ENCODE results near the gene ZNF319.

Gene ZNF319

GRCh38 chr16:57970970-57971369, 29.5 kb downstream of the ZNF319 start, which contains the start of gene CNGB1:
TSS of gene CNGB1 (minus strand) at chr16:57971128. CDS start at chr16:57967286, 3,842 bp downstream.
- no peak for DNase-seq

GRCh38 chr16:57970319-57970718, 30.2 kb downstream of the ZNF319 start:
- no peak for DNase-seq

- DNase-seq: no peak
Measured at GRCh38 chr16:57969451-57970123, 30.9 kb downstream of the ZNF319 start.

GRCh38 chr16:57967916-57968315, 32.6 kb downstream of the ZNF319 start:
- no peak for DNase-seq

- no peak for DNase-seq
Measured at GRCh38 chr16:57966986-57967385, 33.5 kb downstream of the ZNF319 start.

- no peak for DNase-seq
Measured at GRCh38 chr16:57966204-57966771, 34.2 kb downstream of the ZNF319 start.

GRCh38 chr16:57964157-57964700, 36.2 kb downstream of the ZNF319 start:
- no peak for DNase-seq

- no peak for DNase-seq
Measured at GRCh38 chr16:57962756-57963155, 37.7 kb downstream of the ZNF319 start.

GRCh38 chr16:57962046-57962445, 38.4 kb downstream of the ZNF319 start:
- no peak for DNase-seq

- no peak for DNase-seq
Measured at GRCh38 chr16:57961538-57961937, 38.9 kb downstream of the ZNF319 start.

GRCh38 chr16:57960826-57961472, 39.5 kb downstream of the ZNF319 start:
- no peak for DNase-seq

- DNase-seq: no peak
Measured at GRCh38 chr16:57960310-57960709, 40.2 kb downstream of the ZNF319 start.

GRCh38 chr16:57959804-57960203, 40.7 kb downstream of the ZNF319 start:
- no peak for DNase-seq

- no peak for DNase-seq
Measured at GRCh38 chr16:57959121-57959520, 41.4 kb downstream of the ZNF319 start.

GRCh38 chr16:57958544-57958943, 41.9 kb downstream of the ZNF319 start:
- DNase-seq: no peak

GRCh38 chr16:57957673-57958392, 42.6 kb downstream of the ZNF319 start:
- DNase-seq: no peak

- no peak for DNase-seq
Measured at GRCh38 chr16:57956924-57957672, 43.4 kb downstream of the ZNF319 start.

GRCh38 chr16:57956270-57956808, 44.1 kb downstream of the ZNF319 start:
- DNase-seq: no peak

GRCh38 chr16:57955572-57956188, 44.8 kb downstream of the ZNF319 start:
- no peak for DNase-seq

GRCh38 chr16:57953857-57954256, 46.6 kb downstream of the ZNF319 start:
- no peak for DNase-seq

- DNase-seq: no peak
Measured at GRCh38 chr16:57952909-57953308, 47.6 kb downstream of the ZNF319 start.

Data from CD4-positive, alpha-beta T cell treated with Interleukin-17A for 4 hours (primary cell).